Dedifferentiated amniotic fluid mesenchymal stem cell (primary cell): Measurements from ENCODE around the gene KLHL2.
"Not testable (repeated sequence)": the region's sequence is repeated elsewhere in the genome, so short reads cannot be mapped to it uniquely, and the experiment has no call there.

Experiments used
- DNase-seq: peaks from one replicate; pipeline ENCODE4 v3.0.0-alpha.2; 2016; ENCODE audit errors: extremely low spot score

Gene KLHL2

GRCh38 chr4:165199722-165200121, 7.6 kb upstream of the KLHL2 start:
- DNase-seq = peak; percentile 50

GRCh38 chr4:165201806-165202205, 5.6 kb upstream of the KLHL2 start:
- DNase-seq = no peak

- DNase-seq = no peak
Observed at GRCh38 chr4:165203541-165204461, 3.6 kb upstream of the KLHL2 start.

GRCh38 chr4:165204462-165204830, 2.9 kb upstream of the KLHL2 start:
- no peak for DNase-seq

- no peak for DNase-seq
Observed at GRCh38 chr4:165207016-165207430, 338 bp upstream of the KLHL2 start.

GRCh38 chr4:165208221-165208652, 876 bp downstream of the KLHL2 start:
- DNase-seq = no peak

- DNase-seq = no peak
Observed at GRCh38 chr4:165208741-165209388, 1.5 kb downstream of the KLHL2 start.

- DNase-seq = no peak
Observed at GRCh38 chr4:165209796-165210195, 2.4 kb downstream of the KLHL2 start.

- no peak for DNase-seq
Observed at GRCh38 chr4:165210566-165210965, 3.2 kb downstream of the KLHL2 start.

GRCh38 chr4:165212647-165213046, 5.3 kb downstream of the KLHL2 start:
- not testable (repeated sequence) for DNase-seq

GRCh38 chr4:165213404-165213803, 6.0 kb downstream of the KLHL2 start:
- DNase-seq = not testable (repeated sequence)

GRCh38 chr4:165213991-165214709, 6.8 kb downstream of the KLHL2 start:
- not testable (repeated sequence) for DNase-seq

GRCh38 chr4:165215034-165215751, 7.8 kb downstream of the KLHL2 start:
- peak; percentile 41 for DNase-seq

- DNase-seq = not testable (repeated sequence)
Observed at GRCh38 chr4:165215761-165216487, 8.6 kb downstream of the KLHL2 start.

GRCh38 chr4:165217325-165217724, 10.0 kb downstream of the KLHL2 start:
- no peak for DNase-seq

- DNase-seq = not testable (repeated sequence)
Observed at GRCh38 chr4:165221306-165221705, 13.9 kb downstream of the KLHL2 start.

GRCh38 chr4:165221993-165222650, 14.8 kb downstream of the KLHL2 start:
- not testable (repeated sequence) for DNase-seq

- DNase-seq = no peak
Observed at GRCh38 chr4:165222651-165222994, 15.3 kb downstream of the KLHL2 start.

GRCh38 chr4:165227401-165227800, 20.0 kb downstream of the KLHL2 start:
- DNase-seq = not testable (repeated sequence)

GRCh38 chr4:165229490-165230200, 22.3 kb downstream of the KLHL2 start:
- not testable (repeated sequence) for DNase-seq
